ENCODE results near the gene GRK4.
"Not testable (repeated sequence)": the region's sequence is repeated elsewhere in the genome, so short reads cannot be mapped to it uniquely, and the experiment has no call there.

GRK4 gene

DNA sequence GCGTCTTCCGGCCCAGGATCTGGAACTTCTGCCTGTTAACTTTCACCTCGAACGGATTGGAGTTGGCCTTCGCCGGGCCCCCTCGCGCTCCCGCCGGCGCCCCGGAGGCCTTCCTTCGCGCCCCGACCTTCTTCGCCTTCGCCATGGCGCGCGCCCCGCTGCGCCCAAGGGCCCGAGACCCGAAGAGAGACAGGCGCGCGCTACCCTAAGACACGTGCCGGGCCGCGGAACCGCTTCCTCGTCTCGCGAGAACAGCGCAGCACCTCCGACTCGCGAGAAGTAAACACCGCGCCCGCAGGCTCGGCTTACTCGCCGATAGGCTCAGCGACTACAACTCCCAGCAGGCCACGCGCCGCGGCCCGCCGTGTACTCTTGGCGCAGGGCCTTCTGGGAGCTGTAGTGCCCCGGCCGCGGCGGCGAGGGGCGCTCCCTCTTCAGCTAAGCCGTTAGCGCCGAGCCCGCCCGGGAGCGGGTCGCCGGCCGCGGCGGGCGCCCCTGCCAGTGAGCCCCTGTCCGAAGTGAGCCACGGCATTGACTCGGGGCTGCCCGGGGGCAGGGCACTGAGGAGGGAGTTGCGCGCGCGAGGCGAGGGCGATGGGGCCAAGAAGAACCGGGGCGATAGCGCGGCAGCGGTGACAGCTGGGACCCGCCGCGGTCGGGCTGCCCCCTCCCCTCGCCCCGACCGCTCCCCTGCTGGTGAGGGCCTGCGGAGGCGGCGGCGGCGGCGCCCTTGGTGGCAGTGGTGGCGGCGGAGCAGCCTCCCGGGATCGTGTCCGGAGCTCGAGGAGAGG, at the start of gene GRK4, which contains the start of gene NOP14:
TSS of gene GRK4 (plus strand) at position 397 of the 791 bp plus-strand sequence. CDS start 500 bp downstream, outside the sequence.
TSS of gene NOP14 (minus strand) at position 232 of the 791 bp plus-strand sequence. CDS start at position 145, 87 bp downstream.
- DNase-seq: peak; percentile 98

DNA sequence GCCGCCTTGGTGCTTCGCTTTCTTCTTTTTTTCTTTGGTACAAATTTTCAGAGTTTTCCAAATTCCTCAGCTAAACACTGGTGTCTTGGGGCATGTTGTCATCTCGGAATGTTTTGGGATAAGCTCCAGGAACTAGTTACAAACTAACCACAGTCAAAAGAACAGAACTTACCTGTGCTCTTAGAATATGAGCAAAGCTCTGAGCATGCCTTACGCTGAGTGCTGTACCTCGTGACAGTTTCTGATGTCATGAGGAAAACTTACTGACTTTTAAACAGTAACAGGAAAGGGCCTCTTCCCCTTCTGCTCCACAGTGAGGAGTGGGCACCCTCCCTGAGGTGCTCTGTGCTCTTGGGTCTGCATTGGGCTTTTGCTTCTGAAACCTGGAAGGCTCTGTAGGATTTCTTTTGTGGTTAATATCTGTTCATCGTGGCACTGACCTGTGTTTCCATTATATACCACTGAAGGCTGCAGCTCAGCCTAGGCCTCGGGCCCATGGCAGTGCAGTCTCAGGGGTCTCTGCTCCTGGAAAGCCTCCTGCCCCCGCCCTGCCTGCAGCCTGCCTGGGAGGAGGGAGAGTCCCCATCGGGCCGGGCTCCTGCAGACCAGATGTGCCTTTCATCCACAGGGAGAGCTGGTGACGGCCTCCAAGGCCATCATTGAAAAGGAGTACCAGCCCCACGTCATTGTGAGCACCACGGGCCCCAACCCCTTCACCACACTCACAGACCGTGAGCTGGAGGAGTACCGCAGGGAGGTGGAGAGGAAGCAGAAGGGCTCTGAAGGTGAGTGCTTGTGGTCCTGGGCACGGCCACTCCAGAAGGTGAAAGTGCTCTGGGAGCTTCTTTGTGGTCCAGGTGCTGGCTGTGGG, 48.9 kb upstream of the GRK4 start:
- DNase-seq: no peak

GRCh38 chr4:2915789-2916188, 47.6 kb upstream of the GRK4 start:
- no peak for DNase-seq

- not testable (repeated sequence) for DNase-seq
Observed at GRCh38 chr4:2916696-2917095, 46.7 kb upstream of the GRK4 start.

DNA sequence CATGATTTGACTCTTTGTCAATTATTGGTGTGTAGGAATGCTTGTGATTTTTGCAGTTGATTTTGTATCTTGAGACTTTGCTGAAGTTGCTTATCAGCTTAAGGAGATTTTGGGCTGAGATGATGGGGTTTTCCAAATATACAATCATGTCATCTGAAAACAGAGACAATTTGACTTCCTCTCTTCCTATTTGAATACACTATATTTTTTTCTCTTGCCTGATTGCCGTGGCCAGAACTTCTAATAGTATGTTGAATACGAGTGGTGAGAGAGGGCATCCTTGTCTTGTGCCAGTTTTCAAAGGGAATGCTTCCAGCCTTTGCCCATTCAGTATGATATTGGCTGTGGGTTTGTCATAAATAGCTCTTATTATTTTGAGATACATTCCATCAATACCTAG, 45.1 kb upstream of the GRK4 start:
- not testable (repeated sequence) for DNase-seq

GRCh38 chr4:2918714-2919113, 44.7 kb upstream of the GRK4 start:
- DNase-seq: not testable (repeated sequence)

DNA sequence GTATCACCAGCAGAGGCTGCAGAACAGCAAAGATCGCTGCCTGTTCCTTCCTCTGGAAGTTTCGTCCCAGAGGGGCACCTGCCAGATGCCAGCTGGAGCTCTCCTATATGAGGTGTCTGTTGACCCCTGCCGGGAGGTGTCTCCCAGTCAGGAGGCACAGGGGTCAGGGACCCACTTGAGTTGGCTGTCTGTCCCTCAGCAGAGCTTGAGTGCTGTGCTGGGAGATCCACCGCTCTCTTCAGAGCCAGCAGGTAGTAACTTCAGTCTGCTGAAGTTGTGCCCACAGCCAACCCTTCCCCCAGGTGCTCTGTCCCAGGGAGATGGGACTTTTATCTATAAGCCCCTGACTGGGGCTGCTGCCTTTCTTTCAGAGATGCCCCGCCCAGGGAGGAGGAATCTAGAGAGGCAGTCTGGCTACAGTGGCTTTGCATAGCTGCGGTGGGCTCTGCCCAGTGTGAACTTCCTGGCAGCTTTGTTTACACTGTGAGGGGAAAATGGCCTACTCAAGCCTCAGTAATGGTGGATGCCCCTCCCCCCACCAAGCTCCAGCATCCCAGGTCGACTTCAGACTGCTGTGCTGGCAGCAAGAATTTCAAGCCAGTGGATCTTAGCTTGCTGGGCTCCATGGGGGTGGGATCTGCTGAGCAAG, 40.8 kb upstream of the GRK4 start:
- DNase-seq: peak; percentile 55 to 56

DNA sequence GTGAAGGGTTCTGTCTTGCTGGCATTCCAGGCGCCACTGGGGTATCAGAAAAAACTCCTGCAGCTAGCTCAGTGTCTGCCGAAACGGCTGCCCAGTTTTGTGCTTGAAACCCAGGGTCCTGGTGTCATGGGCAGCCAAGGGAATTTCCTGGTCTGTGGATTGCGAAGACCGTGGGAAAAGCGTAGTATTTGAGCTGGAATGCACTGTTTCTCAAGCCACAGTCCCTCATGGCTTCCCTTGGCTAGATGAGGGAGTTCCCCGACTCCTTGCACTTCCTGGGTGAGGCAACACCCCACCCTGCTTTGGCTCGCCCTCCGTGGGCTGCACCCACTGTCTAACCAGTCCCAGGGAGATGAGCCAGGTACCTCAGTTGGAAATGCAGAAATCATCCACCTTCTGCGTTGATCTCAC, 40.2 kb upstream of the GRK4 start:
- DNase-seq: no peak

DNA sequence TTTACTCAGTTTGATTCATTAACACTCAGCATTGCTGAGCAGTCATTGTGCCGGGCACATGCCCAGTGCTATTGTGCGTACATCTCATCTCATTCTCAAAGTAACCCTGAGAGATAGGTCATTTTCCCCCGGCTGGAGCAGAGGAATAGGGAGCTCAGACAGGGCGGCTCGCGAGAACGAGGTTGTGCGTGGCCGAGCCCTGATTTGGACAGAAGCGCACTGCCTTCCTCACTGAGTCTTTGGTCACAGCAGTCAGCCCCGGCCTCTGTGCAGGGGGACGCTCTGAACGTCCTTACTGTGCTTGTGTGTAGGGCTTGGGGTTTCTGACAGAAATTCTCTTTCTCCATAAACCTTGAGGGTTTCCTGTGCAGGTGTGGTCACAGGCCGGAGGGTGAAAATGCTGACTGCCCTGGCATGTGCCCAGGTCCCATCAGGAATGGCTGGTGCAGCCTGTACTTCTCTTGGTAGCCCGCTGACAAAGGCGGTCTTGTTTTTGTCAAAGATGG, 39.6 kb upstream of the GRK4 start:
- DNase-seq: no peak

- DNase-seq: no peak
Observed at GRCh38 chr4:2924286-2924685, 39.1 kb upstream of the GRK4 start.

- no peak for DNase-seq
Observed at GRCh38 chr4:2924765-2925301, 38.5 kb upstream of the GRK4 start.

DNA sequence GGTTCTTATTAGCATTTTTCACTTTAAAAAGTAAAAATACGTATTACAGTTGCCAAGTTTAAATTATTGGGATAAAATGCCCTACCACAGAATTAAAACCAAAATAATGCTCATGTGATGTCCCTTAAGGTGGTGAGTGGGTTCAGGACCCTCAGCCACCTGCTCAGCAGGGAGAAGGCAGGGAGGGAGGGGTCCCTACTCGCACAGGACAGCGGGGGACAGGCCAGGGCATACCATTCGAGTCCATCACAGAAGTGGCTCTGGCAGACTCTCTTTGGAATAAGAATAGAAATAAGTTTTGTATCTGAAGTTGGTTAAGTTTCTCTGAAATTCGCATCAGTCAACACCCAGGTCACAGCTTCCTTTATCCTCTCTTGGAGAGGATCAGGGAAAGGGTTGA, 37.9 kb upstream of the GRK4 start:
- DNase-seq: no peak

DNA sequence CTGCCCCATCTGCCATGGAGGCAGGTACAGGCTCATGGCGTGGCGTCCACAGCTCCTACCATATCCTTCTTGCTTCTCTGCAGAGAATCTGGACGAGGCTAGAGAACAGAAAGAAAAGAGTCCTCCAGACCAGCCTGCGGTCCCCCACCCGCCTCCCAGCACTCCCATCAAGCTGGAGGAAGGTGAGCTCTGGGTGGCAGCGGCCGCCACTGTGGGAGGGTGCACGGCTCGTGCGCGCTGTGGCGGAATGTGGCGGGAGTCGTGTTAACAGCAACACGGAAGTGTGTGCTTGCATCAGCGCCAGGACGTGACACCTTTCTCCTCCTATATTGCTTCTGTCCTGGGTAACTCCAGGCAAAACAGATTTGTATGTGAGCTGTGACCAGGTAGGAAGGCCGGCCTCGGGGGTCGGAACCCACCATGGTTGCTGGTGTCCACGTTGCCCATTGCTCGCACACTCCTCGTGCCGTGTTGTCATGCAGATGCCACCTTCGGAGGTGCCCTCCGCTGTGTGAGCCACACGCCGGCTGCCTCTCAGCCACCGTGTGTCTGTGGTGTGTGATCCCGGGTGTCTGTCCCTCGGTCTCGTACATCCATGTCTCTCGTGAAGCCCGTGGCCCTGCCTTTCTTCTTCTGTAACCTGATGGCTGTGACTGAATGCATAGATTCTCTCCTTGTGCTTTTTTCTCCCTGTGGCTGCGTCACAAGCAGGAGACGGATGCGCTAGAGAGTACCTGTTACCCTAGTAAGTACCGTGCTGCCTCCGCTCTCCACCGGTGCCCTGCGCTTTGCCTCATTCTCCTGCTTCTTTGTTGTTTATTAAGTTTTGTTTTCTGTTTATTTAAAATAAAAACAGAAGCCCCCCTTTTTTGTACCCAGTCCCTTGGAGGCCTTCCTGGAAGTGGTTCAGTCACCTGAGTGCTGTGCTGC, 37.2 kb upstream of the GRK4 start:
- DNase-seq: no peak

GRCh38 chr4:2927016-2927695, 36.2 kb upstream of the GRK4 start:
- no peak for DNase-seq

- no peak for DNase-seq
Observed at GRCh38 chr4:2927696-2928075, 35.7 kb upstream of the GRK4 start.

DNA sequence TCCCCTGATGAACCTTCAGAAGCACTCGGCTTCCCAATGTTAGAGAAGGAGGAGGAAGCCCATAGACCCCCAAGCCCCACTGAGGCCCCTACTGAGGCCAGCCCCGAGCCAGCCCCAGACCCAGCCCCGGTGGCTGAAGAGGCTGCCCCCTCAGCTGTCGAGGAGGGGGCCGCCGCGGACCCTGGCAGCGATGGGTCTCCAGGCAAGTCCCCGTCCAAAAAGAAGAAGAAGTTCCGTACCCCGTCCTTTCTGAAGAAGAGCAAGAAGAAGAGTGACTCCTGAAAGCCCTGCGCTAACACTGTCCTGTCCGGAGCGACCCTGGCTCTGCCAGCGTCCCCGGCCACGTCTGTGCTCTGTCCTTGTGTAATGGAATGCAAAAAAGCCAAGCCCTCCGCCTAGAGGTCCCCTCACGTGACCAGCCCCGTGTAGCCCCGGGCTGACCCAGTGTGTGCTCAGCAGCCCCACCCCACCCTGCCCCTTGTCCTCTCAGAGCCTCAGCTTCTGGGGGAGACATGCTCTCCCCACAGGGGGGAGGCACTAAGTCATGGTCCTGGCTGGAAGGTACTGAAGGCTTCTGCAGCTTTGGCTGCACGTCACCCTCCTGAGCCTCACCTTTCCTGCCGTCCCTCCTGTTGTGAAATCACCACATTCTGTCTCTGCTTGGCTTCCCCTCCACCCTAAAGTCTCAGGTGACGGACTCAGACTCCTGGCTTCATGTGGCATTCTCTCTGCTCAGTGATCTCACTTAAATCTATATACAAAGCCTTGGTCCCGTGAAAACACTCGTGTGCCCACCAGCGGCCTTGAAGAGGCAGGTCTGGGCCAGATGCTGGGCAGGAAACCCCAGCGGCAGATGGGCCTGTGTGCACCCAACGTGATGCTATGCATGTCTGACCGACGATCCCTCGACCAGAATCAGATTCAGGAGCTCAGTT, 34.9 kb upstream of the GRK4 start:
- no peak for DNase-seq

DNA sequence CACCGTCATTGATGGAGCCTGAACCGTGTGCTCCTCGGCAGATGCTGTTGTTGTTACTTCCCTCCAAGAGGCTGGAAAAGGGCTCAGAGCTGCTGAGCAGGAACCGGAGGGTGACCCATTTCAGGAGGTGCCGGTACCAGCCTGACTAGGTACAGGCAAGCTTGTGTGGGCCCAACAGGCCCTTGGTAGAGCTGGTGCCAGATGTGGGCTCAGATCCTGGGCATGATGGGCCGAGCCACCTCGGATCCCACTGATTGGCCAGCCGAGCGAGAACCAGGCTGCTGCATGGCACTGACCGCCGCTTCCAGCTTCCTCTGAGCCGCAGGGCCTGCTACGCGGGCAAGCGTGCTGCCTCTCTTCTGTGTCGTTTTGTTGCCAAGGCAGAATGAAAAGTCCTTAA, 33.9 kb upstream of the GRK4 start:
- no peak for DNase-seq

GRCh38 chr4:2930135-2930757, 33.1 kb upstream of the GRK4 start:
- DNase-seq: no peak

DNA sequence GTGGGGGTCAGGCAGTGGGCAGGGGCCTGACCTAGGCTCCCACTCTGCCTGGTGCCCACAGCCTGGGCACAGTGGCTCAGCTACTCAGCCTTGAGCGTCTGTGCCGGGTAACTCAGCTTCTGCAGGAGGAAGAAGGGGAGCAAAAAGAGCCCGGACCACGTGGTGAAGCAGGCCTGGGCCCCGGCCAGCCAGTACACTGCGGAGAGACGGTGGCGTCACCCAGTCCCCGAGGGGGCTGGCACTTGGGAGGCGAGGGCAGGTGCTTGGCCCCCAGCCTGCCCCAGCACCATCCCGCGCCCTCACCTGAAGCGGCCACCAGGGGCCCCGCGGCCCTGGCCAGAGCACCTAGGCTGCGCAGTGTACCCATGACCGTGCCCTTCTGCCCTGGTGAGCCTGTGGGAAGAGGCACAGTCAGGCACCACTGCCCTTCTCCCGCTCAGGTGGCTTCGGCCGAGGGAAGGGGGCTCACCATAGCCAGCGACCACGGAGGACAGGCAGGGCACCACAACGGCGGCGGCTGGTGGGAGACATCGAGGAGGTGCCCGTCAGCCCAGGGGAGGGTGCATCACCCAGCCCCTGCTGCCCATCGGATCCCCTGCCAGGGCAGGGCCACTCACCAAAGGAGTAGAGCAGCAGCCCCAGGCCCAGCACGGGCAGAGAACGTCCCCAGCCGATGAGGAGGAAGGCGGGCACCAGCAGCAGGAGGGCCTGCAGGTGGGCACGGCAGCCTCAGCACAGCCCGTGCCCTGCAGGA, 32.4 kb upstream of the GRK4 start:
- DNase-seq: no peak

All from CD4-positive, alpha-beta T cell treated with Interleukin-1 beta for 1 hour (primary cell).